Fibroblast of skin of back (primary cell): ENCODE measurements around the gene STARD7.
"Not testable (repeated sequence)": the region's sequence is repeated elsewhere in the genome, so short reads cannot be mapped to it uniquely, and the experiment has no call there.

Source experiments
- DNase-seq: peaks from one replicate; pipeline ENCODE4 v3.0.0-alpha.2; 2013

STARD7 gene

DNA sequence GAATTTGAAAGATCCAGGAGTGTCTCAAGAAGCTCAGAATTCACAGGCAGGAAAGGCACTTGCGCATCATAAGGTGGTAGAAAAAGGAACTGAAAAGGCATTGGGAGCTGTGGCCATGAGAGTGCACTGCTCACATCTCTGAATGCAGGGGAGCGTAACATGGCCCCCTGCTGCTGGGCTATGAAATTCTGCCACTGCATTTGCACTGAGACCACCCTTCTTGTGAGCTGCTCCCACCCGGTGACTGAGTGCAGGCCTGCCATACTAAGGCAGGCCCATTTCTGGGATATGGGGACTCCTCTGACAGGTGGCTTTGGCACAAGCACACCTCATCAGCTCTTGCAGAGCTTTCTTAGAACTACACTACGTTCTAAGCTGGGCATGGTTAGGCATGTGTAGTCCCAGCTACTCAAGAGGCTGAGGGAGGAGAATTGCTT, 25.3 kb upstream of the STARD7 start:
- no peak for DNase-seq

DNA sequence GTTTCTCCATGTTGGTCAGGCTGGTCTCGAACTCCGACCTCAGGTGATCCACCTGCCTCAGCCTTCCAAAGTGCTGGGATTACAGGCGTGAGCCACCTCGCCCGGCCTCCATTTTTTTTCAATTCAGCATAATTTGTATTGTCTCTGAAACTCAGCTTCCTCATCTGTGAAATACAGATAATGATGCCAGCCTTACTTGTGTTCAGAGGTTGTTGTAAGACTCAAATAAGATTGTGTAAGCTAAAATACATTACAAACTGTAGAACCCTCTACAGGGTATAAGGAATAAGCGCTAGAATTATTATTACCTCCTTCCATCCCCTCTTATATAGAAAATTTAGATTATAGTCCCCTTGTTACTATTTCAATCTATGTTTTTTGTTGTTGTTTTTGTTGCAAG, 24.8 kb upstream of the STARD7 start:
- DNase-seq, result no peak

DNA sequence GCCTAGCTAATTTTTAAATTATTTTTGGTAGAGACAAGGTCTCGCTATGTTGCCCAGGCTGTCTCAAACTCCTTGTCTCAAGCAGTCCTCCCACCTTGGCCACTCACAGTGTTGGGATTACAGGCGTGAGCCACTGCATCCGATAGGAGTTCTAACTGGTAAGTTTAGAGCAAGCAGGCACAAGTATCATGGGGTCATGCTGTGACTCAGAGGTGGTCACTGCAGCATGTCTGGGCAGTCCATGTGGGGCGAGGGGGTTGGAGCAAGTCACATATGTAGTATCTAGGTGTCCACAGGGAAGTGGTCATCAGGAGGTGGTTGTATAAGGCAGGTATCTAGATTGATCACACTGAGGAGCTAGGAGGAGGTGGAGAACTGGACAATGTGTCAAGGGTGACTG, 22.7 kb upstream of the STARD7 start:
- DNase-seq, result no peak

DNA sequence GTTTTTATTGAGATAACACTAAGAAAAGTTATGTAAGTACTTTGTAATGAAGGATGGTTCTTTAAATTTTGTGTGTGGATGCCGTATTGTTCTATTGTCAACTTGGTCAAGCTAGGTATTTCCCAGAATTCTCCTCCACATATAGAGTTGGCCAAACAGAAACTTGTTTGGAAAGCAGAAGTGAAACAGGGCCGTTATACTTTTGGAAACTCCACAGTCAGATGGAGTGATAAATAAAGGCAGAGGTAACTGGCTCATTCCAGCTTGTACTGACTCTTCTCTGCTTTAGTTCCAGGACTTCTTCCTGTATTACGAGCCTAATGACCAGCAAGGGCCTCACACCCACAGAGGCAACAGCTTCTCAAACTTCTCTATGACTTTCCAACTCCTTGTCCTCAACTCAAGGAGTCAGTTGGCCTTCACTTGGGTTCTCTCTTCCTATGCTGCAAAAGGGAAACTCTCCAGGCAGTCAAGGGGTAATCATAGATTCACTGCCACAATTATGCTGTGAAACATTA, 16.4 kb upstream of the STARD7 start:
- DNase-seq, result no peak

DNA sequence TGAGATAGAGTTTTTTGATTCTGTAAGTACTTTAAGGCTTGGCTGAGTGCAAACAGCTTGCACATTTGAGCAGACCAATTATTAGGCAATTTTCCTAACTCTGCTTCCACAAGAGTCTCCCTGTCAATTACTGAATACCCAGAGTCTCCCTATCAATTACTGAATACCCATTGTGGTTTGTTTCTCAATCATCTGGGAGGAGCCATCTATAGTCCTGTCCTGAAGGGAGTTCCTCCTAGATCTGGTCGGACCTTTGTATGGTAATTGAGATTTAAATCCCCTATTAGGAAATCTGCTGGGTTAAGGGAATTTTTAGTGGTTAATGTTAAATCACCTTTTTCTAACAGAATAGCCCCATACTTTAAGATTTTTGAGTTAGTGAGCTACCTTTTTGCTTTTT, 12.5 kb upstream of the STARD7 start:
- not testable (repeated sequence) for DNase-seq

DNA sequence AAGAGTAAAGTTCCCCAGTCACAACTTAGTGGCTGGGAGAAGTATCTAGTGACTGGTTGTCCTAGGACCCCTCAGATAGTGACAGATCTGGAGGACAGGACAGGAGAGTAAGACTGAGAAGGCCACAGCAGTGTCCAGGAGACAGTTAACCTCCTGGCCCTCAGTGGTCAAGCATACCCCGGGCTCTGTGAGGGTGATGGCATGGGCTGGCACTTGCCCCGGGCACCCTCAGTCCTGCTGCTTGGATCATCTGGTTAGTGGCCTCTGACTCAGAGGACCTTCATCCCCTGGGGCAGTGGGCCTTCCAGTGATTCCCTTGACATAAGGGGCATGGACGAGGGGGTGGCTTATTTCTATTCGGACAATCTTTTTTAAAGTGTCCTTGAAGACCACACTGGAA, 11.3 kb upstream of the STARD7 start:
- DNase-seq, result not testable (repeated sequence)

DNA sequence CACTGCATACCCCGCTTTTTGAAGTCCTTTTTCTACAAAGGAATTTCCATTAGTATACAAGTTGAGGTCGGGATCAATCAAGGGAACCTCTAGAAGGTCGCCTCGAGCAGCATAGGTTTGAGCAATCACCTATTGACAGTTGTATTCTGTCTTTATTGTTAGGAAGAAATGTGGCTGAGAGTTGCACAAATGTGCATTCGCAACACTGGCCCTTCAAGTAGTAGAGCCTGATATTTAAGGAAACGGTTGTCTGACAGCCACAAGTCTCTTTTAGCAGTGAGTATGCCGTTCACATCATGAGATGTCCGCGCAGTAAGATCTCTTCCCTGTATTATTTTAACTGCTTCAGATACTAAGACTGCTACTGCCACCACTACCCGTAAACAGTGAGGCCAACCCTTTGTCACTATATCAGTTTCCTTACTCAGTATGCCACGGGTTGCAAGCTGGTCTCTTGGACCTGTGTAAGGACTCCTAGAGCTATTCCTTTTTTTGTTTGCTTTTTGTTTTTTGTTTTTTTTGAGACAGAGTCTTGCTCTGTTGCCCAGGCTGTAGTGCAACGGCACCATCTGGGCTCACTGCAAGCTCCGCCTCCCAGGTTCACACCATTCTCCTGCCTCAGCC, 10.0 kb upstream of the STARD7 start:
- DNase-seq, result no peak

DNA sequence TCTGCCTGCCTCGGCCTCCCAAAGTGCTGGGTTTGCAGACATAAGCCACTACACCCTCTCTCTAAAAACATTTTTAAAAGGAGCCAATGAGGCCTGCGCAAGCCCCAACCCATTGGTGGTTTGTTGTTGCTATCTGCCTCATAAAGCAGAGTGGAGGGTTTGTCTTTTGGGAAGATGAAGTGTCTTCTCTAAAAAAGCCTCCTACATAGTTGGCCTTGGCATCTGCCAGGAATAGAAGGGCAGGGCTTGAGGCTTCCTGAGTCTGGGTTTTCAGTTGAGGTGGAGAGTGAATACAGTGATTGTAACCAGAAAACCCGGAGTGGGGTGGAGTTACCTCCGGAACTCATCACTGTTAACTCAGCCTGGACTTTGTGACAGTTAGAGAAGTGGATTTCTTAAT, 5.9 kb upstream of the STARD7 start:
- DNase-seq, result no peak

DNA sequence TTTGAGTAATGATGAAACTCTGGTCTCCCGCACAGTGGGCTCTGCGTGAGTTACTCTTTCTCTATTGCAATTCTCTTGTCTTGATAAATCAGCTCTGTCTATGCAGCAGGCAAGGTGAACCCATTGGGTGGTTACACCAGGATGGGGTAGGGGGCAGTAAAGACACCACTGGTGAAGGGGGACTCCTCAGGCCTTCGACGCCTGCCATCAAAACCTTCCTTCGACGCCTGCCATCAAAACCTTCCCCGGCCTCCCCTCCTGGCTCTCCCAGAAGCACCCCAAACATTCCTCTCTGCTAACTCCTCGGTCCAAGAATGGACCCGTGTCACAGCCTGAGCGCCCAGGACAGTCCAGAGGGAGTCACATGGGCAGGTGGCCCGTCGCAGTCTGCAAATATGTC, 4.8 kb upstream of the STARD7 start:
- DNase-seq, result no peak

DNA sequence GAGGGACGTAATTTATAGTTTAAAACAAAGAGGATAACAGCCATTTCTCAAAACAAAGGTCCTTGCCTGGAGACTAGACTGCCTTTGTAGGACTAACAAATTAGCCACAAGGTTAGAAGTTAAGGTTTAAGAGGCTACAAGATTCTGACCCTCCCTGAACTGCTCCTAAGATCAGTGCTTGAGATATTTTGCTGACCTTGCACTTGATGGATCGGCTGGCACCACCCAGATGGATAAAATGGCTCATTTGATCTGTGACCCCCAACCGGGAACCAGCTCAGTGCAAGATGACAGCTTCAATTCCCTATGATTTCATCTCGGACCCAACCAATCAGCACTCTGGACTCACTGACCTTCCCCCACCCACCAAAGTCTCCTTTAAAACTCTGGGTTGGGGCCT, 3.7 kb upstream of the STARD7 start:
- DNase-seq, result no peak

DNA sequence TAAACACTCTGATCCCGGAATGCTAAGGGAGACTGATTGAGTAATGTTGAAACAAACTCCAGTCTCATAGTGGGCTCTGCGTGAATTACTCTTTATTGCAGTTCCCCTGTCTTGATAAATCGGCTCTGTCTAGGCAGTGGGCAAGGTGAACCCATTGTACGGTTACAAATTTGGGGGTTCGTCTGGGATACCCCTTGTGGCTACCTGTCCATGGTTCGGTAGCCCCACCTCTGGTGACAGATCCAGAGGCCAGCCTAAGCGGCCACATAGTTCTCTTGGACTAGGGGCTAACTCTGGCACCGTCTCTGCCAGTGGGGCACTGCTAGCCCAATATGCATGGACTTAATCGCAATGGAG, 1.1 kb upstream of the STARD7 start:
- DNase-seq, result no peak

DNA sequence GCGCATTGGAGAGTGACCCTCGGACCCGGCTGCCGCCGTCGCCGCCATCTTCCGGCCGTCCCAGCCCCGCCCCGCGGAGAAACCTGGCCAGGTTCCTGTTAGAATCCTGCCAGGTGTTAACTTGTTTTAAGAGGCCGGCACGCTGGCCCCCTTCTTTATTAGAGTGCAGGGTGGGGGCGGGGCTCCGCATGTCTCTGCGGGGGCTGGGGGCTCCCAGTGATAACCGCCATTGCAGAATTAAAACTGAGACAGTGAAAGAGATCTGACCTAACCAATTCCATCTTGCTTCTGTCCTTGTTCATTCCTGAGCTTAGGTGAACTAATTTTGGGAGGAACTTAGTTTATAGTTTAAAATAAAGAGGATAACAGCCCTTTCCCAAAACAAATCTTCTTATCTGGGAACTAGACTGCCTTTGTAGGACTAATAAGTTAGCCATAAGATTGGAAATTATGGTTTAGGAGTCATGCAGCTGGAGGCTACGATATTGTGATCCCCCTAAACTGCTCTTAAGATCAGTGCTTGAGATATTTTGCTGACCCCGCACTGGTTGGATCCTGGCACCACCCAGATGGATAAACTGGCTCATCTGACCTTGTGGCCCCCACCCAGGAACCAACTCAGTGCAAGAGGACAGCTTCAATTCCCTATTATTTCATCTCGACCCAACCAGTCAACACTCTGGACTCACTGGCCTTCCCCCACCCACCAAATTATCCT, 543 bp upstream of the STARD7 start:
- DNase-seq, result no peak

DNA sequence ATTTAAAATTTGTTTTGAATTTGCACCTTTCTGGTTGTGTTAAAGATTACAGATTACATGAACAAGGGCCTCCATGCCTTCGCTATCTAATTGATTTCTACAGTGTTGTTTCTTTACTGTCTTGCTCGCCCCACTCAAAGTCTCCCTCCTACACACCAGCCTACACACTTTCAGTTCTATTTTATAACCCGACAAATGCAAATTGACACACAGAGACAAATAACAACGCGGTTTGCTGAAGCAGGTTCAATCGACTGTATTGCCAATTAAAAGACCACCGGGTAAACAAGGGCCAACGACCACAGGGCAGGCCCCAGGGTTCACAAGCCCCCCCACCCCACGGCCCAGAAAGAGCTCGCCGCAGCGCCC, 869 bp downstream of the STARD7 start:
- DNase-seq, result no peak

DNA sequence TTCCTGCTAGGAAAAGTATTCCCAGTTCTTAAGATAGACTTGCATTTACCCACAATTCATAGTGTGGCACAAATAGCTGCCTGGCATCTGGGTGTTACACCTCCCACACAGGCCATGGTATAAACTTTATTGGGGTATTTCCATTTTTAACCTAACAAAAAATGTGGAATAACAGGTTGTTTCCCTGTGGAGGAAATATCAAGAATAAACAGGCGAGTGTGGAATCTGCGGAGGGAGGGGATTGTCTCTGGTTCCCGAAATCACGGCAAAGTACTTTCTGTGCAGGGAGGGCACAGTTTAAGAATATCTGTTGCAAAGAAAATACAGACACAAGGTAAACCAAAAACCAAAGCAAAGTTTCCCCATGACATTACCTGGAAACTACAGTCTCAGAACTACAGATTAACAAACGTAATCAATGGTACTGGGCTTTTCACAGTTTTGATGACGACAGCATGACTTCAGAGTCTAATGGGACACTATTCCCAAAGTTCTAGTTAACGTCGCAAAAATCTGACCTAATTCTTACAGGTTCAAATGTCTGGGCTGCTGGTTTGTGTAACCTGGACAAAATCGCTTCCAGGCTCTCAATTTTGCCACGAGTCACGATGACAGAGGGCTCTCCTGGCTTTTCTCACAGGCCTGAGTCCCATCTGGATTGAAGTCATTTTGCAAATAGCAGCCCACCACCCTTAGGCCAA, 1.4 kb downstream of the STARD7 start:
- no peak for DNase-seq

DNA sequence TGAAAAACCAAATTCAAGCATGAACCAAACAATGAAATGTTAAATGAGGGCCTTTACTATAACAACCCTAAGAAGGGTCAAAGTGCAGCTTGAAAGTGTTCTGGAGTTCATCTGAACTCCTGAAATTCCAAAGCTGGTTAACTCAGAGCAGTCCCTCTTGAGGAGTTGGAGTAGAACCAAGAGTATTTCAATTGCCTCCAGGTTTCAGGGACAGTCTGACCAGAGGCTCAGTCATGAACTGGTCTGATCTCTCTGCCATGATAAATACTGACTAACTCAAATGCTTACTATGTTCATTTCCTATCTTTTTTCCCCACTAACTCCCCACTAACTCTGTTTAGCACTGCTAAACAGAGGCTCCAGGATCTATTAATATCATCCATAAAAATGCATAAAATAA, 2.7 kb downstream of the STARD7 start:
- DNase-seq, result peak; percentile 50

DNA sequence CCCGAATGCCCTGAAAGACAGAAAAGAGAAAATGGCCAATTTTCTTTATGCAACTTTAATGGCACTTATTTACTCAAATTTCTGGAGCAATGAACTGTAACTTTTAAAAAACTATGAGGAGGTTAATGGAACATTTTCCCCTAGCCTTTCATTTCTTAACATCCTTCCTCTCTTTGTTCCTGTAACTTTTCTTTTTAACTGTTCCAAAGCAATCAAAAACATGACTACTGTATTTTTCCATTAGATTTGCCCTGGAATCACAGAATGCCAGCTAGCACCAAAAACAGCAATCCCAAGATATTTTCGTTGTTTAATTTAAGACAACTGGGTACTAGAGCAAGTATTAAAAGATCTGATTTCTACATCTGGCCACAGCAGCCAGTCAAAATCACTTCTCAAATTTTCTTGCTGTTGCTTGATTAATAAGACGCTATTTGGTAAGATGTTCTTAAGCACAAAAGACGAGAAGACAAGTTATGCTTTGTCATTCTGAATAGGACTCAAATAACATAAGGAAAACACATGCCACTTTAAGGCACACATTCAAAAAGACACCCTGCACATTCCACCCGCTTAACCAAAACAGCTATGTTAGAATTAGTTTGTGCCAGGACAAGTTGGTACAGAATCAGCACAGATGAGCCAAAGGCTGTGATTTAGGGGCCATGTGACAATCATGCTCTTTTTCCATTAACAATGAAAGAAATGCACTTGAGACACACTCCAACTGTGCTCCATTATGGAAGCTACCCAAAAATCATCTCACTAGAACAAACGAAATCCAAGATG, 3.6 kb downstream of the STARD7 start:
- DNase-seq, result peak; percentile 46

DNA sequence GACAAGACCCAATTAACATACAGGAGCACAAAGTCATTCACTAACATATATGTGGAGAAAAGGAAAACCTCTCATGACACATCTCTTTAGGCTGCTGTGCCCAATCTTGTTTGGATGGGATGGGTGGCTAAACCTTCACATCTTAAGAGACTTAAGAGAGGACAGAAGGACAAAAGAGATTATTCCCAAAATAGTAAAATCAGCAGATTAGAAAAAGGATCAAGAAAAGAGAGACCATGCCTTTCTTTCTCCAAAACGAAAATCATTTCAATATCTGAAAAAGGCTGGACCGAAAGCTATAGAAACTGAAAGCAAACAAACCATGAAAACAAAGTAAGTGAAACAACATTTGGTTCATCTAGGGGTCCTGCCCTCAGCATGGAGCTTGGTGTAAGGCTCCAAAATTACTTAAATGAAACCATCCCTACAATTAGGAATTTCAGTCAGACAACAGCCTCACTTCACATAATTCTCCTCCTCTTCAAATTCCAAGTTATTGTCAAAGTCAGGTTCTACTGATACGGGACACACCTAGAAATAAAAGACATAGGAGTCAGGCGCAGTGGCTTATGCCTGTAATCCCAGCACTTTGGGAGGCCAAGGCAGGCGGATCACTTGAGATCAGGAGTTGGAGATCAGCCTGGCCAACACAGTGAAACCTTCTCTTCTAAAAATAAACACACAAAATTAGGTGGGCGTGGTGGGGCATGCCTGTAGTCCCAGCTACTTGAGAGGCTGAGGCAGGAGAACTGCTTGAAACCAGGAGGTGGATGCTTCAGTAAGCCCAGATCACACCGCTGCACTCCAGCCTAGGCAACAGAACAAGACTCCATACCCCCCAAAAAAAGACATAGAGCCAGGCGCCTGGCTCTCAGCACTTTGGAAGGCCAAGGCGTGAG, 5.2 kb downstream of the STARD7 start:
- no peak for DNase-seq

DNA sequence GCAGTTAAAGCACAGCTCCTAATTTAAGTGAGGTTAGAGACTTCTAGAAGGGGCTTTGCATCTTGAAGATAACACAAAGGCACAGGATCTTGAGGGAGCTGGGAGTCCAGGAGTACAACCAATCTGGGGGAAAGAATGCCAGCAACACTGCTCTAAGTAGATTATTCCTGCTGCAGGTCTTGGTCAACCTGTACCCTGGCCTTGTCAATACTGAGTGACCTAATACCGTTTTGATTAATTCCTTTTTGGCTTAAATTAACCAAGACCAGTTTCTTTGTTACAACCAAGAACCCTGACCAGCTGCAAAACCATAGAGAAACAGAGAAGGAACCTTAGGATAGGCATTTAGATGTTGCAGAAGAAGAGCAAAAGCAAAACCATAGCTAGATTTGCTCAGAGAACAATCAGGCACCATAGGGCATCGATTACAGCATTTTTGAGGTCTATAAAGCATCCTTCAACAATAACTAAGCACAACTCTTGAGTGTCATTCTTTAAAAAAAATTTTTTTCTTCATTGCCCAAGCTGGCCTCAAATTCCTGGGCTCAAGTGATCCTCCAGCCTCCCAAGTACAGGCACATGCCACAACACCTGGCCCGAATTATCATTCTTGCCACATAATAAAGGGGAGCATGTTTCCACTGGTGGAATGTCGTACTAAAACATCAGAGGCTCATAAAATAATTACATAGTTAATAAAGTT, 6.3 kb downstream of the STARD7 start:
- DNase-seq, result peak; percentile 34

DNA sequence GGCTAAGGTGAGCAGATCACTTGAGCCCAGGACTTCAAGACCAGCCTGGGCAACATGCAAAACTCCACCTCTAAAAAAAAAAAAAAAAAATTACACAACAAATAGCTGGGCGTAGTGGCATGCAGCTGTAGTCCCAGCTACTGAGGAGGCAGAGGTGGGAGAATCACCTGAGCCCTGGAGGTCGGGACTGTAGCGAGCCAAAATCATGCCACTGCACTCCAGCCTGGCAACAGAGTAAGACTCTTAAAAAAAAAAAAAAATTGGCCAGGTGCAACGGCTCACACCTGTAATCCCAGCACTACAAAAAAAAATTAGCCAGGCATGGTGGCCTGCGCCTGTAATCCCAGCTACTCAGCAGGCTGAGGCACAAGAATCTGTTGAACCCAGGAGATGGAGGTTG, 7.3 kb downstream of the STARD7 start:
- no peak for DNase-seq

DNA sequence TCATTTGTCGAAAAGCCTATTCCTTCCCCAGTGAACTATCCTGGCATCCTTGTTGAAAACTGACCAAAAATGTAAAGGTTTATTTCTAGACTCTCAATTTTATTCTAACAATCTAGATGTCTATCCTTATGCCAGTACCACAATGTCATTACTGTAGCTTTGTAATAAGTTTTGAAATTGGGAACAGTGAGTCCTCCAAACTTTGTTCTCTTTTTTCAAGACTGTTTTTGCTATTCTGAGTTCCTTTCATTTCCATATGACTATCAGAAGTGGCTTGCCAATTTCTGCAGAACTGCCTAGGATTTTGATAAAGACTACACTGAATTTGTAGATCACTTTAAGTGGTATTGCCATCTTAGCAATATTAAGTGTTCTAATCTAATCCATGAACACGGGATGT, 9.7 kb downstream of the STARD7 start:
- DNase-seq, result no peak

DNA sequence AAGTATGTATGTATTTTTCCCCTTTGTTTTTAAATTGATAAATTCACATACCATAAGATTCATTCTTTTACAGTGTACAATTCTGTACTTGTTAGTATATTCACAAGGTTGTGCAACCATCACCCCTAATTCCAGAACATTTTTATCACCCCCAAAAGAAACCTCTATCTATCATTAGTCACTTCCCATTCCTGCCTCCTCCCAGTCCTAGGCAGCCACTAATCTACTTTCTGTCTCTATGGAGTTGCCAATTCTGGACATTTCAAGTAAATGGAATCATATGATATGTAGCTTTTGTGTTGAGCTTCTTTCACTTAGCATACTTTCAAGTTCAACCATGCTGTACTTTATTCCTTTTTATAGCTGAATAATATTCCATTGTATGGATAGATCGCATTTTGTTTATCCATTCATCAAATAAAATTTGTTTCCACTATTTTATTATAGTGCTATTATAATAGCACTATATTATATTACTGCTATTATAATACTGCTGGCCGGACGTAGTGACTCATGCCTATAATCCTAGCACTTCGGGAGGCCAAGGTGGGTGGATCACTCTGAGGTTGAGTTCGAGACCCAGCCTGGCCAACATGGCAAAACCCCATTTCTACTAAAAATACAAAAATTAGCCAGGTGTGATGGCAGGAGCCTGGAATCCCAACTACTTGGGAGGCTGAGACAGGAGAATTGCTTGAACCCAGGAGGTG, 10.9 kb downstream of the STARD7 start:
- DNase-seq, result no peak
